Fibroblast of villous mesenchyme (primary cell): ENCODE data around the gene B3GALT6. TPM values are rescaled to one million over a fixed set of nuclear protein-coding genes. Genes with fewer than 3 reads are reported as not detected.

Source experiments
- DNase-seq: peaks from one replicate; pipeline ENCODE4 v3.0.0-alpha.2; 2010; ENCODE audit warnings: low read depth
- H3K4me3 ChIP-seq: 2 replicates; pipeline ENCODE4 v1.5.1; 2011; ENCODE audit warnings: low read depth, mild to moderate bottlenecking, low read length
- total RNA-seq: library from RNA; depleted of rRNA; stranded (reverse); fragments of >200 nt; gene quantifications from 2 replicates; pipeline ENCODE4 v1.2.3, GENCODE V29; 2012
- TF ChIP-seq, protein P1 (sequence below): IDR thresholded peaks from 2 replicates; pipeline ENCODE4 v1.5.1; 2012; ENCODE audit warnings: low read depth, mild to moderate bottlenecking, low read length; ENCODE audit not compliant: insufficient read depth

Gene B3GALT6
- total RNA-seq, 1 donor, result 25.0 TPM

- TF ChIP-seq, protein P1, sequence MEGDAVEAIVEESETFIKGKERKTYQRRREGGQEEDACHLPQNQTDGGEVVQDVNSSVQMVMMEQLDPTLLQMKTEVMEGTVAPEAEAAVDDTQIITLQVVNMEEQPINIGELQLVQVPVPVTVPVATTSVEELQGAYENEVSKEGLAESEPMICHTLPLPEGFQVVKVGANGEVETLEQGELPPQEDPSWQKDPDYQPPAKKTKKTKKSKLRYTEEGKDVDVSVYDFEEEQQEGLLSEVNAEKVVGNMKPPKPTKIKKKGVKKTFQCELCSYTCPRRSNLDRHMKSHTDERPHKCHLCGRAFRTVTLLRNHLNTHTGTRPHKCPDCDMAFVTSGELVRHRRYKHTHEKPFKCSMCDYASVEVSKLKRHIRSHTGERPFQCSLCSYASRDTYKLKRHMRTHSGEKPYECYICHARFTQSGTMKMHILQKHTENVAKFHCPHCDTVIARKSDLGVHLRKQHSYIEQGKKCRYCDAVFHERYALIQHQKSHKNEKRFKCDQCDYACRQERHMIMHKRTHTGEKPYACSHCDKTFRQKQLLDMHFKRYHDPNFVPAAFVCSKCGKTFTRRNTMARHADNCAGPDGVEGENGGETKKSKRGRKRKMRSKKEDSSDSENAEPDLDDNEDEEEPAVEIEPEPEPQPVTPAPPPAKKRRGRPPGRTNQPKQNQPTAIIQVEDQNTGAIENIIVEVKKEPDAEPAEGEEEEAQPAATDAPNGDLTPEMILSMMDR, result no peak
- DNase-seq, result no peak
- H3K4me3 ChIP-seq, result no peak overlapping the region
Measured at GRCh38 chr1:1198423-1199140, 33.5 kb upstream of the B3GALT6 start.

DNA sequence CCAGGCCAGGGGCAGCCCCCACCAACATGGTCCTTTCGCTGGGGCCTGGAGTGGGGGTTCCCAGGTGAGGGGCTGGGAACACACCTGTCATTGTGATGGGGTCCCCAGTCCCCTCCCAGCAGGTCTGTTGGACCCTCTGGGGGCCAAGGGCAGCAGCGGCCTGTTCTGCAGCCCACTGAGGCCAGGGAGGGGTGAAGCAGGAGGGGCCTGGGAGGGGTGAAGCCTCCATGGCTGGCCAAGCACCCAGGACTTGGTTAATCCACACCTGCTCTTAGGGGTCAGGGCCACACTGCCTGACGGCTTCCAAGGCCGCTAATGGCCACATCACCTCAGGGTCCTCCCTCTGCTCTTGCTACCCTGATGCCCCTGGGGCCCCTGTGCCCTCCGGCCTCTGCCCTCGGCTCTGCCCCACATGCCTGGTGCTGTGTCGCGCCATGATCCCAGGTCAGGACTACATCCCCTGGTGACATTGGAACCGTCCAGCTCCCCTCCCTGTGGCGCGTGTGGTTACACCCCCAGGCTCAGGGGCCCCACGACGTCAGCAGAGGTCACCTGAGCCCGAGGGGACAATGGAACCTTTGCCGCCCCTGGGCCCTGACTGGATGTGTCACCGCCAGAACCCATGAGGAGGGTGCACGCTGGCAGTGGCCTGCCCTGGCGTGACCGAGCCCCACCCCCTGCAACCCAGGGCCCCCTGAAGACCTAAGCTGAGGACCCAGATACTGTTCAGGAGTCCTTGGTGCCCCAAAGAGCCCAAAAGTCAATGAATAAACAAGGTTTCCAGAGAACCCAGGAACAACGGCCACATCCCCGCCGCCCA lies 32.7 kb upstream of the B3GALT6 start:
- DNase-seq, result no peak
- no peak overlapping the region for H3K4me3 ChIP-seq
- TF ChIP-seq, protein P1, result no peak

DNA sequence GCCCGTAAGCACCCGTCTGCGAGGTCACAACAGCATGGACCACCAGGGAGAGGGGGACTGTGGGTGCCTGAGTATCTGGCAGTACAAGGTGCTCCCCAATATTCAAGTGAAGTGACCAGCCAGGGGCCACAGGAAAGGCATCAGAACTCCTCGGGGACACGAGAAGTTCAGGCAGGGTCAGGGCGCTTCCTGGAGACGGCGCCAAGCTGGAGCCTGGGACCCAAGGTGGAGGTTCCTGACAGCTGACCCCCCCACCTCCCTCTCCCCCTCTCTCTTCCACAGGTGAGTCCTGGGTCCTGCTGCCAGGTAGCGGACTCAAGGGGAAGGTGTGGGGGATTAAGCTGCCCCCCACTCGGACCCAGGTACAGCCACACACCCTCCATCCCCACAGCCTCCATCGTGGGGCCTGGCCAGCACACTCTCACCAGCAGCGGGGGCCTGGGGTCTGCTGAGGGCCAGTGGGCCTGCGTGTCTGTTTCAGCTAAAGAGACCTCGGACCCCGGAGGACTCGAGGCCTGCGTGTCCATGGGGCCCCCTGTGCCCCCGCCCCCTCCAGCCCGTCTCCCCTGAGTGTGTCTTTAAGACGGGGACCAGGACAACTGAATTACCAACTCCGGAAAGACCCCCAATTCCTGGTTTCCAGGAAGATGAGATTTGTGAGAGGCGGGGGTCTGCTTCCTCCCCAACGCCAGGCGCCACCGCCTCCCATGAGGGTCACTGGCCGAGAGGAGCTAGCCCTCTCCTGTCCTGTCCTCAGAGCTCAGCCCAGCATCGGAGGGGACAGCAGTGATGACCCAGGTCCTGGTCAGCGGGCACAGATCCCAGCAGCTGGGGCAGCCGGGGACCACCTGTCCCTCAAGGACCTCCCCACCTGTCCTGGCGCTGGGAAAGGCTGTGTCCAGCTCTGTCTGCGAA lies 31.8 kb upstream of the B3GALT6 start:
- TF ChIP-seq, protein P1, result no peak
- H3K4me3 ChIP-seq, result no peak overlapping the region

DNA sequence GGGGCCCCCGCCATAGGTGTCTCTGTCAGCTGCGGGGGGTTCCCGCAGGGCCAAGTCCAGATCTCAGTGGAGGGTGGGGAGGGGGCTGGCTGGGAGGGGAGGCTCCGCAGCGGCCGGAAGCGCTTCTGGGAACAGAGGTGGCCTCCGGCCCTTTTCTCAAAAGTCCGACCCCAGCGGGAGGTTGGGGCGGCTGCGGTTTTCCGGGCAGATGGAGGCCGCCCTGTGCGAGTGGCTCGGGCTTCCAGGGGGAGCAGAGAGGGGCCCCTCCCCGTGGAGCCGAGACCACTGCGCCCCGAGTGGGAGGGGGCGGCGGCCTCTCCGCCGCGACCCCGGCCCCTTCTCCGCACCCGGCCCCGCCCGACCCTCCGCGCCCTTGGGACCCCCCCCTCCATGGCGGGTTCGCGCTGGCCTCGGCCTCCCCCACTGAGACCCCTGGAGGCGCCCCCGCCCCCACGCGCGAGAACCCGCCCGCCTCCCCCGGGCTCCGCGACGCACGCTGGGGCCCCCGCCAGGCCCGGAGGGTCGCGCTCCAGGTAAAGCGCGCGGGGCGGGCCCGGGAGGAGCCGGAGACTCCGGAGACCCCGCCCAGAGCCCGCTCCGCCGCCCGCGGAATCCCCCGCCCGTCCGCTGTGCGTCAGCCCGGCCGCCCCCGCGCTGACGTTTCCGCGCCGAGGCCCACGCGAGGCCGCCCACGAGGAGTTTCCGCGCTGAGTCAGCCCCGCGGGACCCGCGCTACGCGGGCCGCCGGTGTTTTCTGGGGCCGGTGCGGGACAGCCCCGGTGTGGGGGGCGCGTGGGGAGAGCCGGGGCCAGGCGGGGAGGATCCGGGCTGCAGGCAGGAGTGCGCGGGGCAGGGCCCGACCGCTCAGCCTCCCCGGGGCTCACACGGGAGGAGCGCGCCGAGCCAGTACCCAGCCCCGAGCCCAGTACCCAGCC lies 30.9 kb upstream of the B3GALT6 start:
- peak overlapping the region; percentile 47 for H3K4me3 ChIP-seq
- TF ChIP-seq, protein P1, result no peak
- peak; percentile 37 for DNase-seq

More for the DNA sequence above, 31.8 kb upstream of the B3GALT6 start:
- DNase-seq, result no peak

GRCh38 chr1:1202831-1203560 lies 29.0 kb upstream of the B3GALT6 start:
- TF ChIP-seq, protein P1, result no peak
- H3K4me3 ChIP-seq, result no peak overlapping the region
- DNase-seq, result no peak
